Measurements from ENCODE around the gene RBM17.
A peak's percentile ranks its signal among the peaks of the same experiment; 100 is the strongest.
"Not testable (repeated sequence)": the region's sequence is repeated elsewhere in the genome, so short reads cannot be mapped to it uniquely, and the experiment has no call there.

The RBM17 gene

DNA sequence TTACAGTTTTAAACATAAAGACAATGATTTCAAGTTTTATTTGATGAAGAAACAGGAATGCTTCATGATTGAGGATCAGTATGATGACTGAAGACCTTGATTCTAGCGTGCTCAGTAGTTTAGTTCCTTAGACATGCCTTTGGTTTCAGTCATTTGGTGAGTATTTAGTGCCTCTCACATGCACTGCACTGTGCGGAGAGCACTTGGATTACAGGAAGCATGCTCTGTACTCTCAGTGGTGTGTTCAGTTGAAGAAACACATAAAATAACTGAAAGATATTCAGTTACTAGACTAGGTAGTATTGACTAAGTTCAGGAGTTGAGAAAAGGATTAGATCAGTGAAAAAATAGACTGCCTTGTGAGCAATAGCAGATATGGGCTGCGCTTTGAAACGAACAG, 25.5 kb downstream of the RBM17 start:
- no peak for DNase-seq

DNA sequence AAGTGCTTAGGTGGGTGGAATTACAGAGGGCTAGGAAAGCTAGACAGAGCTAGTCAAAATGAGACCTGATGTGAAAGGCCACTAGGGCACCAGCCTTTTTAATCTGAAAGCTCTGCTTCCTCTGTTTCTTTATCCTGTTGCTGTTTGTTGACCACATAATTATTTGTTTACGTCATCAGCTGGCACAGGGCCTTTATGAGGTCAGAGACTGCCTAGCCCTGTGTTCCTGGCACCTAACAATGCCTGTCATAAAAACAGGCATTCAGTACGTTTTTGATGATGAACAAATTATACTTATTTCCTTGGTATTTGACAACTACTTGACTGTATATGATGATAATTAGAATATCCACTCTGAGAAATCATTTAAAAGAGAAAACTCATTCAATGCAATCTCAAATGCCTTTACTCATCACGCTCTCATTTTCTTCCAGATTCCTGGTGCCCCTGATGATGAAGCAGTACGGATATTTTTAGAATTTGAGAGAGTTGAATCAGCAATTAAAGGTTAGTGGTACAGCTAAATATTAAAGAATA, 26.0 kb downstream of the RBM17 start:
- no peak for DNase-seq

DNA sequence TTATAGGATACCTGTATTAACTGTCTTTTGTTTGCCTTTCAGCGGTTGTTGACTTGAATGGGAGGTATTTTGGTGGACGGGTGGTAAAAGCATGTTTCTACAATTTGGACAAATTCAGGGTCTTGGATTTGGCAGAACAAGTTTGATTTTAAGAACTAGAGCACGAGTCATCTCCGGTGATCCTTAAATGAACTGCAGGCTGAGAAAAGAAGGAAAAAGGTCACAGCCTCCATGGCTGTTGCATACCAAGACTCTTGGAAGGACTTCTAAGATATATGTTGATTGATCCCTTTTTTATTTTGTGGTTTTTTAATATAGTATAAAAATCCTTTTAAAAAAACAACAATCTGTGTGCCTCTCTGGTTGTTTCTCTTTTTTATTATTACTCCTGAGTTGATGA, 26.6 kb downstream of the RBM17 start:
- DNase-seq, result no peak

DNA sequence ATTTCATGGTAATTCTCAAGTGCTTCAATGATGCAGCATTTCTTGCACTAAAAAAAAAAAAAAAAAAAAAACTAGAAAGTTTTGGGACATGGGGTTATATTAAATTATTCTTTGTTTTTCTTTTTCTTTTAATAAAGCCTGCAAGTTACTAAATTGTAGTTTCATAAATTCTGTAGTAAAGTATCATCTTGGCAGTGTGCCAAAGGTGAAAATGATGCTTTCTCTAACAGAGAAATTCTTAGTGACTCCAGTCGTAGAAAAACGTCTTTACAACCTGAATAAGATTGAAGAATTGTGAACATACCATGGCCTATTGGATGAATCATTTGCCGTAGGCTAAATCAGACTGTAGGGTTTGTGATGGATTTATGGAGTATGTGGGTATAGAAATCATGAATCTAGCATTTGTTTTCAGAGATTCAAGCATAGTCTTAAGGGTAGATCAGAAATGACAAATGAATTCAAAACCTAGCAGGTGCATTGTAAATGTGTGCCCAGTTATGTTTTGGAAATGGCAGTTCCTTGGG, 27.1 kb downstream of the RBM17 start:
- DNase-seq, result no peak

DNA sequence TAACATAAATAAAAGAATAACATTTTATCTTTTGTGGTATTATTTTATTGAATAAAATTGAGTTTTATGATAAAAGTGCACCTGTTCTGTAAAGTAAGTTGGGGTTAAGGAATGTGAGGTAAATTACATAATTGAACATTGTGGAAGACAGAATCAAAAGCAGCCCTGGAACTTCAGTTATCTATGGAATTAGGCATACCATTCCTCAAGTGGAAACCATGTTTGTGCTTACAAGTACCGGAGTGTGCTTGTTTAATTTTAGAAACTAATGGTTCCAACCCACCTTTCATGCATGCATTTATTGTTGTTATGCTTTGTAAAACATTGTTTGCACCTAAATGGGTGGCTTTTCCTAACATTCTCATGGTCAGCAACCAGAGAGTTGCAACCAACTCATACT, 28.0 kb downstream of the RBM17 start:
- DNase-seq, result no peak

DNA sequence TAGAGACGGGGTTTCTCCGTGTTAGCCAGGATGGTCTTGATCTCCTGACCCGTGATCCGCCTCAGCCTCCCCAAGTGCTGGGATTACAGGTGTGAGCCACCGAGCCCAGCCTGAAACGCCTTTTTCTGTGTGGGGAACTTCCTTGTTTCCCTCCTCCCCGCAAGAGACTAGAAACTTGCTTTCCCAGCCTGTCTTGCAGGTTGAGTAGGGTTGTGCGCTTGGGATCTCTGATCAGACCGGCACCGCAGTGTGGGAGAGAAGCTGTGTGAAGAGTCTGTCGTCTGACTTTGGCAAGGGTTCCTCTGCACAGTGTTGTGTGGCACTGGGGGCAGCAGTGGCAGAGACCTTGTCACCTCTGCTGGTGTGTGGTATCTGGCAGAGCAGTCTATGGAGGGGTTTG, 28.9 kb downstream of the RBM17 start:
- DNase-seq, result no peak

DNA sequence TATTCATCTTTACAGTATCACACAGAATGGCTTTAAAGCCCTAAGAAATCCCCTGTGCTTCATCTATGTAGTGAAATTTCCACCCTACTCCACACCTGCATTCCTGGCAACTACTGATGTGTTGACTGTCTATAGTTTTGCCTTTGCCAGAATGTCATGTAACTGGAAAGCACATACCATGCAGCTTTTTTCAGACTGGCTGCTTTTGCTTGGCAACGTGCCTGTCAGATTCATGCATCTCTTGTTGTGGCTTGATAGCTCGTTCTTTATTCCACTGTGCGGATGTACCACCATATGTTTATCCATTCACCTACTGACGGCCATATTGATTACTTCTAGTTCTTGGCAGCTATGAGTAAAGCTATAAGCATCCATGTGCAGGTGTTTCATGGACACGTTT, 30.6 kb downstream of the RBM17 start:
- DNase-seq, result peak; percentile 24

DNA sequence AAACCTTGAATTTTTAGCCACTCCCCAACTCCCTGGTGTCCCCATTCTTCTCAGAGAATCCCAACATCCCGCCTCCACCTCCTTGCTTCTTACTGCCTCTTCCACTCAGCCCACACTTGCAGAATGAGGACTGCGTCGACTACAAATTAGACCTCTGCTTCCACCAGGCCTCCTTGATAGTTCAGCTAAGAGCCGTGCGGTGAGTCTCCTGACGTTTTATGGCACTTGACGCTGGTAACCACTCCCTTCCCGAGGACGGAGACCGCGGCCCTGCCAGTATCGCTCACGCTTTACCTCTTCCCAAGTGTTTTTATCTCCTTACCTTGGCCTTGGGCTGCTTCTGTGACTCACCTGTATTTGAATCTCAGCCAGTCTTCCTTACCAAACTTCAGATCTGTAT, 31.1 kb downstream of the RBM17 start:
- no peak for DNase-seq

DNA sequence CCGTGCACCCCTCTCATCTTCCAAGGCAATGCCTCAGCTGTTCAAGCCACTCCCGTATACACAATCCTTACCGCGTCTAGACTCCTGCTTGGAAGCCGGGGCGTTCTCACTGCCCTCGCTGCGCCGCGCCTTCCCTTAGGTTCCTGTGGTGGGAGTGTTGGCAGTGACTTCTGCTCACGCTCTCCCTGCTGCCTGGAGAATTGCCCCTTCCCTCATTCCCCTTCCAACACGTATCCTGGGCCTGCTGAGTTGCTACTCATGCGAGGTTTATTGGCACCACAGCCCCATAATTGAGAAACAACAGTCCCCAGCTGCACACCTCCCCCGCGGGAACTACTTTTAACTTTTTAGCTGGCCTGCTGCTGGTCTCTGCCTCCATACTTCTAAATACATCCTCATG, 31.9 kb downstream of the RBM17 start:
- DNase-seq, result no peak

DNA sequence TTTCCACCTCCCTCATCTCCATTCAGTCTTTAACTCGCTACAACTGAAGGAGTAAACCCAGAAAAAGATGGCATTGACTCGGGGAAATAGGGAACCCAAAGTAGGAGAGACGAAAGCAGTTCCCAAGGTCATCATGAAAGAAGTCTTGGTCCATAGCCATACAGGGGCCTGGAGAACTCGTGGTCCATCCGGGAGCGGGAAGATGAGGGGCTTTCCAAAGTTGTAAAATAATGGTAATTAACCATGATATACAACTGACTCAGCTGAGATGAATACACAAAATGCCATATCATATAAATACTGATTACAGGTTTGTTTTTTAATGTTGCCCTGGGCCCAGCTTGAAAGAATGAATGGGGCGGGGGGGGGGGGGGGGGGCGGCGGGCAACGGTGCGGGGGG, 32.3 kb downstream of the RBM17 start:
- DNase-seq, result no peak

DNA sequence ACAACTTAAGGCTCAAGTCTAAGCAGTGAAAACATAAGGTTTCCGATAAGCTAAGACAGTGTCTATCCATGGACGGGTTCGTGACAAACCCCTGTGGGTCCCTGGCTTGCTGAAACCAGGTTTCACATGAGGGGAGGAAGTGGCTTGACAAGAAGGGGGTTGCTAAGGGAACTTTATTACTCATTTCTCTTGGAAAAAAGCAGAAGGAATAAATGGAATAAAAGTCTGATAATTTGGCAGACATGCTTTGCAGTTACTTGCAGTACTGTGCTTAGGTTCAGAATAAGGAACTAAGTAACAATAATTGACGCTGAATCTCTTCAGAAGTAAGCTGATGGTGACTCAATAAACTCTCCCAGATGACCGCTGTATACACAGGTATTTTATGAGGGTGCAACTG, 34.7 kb downstream of the RBM17 start:
- DNase-seq, result no peak

DNA sequence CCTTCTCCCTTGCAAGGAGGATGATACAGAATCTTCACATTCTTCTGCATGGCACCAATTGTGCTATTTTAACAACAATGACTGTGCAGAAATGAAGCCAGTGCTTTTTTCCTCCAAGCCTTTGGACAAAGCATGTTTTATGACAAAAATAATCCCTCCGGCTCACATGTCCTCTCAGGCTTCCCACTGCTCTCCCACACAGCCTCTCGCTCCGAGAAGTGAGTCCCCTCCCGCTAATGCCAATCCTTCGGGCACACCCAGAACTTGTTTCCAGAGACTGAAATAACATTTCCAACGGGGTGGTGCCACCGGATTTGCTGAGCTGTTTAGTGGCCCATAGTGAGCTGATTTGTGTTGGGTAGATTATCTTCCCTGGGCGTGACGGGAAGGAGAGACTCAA, 35.8 kb downstream of the RBM17 start:
- DNase-seq, result no peak

DNA sequence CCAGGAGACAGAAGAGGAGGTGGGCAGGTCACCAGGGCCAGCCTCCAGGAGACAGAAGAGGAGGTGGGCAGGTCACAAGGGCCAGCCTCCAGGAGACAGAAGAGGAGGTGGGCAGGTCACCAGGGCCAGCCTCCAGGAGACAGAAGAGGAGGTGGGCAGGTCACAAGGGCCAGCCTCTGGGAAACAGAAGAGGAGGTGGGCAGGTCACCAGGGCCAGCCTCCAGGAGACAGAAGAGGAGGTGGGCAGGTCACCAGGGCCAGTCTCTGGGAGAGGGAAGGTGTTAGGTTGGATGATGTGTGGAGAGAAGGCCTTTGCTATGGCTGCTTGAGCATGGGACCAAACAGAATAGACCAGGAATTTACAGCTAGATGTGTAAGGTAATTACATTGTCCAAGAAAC, 38.6 kb downstream of the RBM17 start:
- not testable (repeated sequence) for DNase-seq

DNA sequence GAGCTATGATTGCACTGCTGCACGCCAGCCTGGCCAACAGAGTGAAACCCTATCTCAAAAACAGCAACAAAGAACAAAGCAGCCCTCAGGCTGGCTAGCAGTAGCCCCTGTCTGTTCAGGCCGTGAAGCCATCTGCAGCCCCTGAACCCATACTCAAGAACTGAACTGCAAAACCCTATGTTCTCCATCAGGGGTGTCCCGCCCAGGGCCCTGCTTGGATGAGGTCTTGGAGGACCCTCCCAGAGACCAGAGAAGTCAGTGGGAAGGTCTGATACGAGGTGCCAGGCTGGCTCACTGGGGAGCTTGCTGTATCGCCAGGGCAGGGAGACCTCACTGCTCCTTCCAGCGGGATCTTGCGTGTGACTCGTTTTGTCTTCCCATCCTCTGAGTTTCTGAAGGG, 39.3 kb downstream of the RBM17 start:
- no peak for DNase-seq

DNA sequence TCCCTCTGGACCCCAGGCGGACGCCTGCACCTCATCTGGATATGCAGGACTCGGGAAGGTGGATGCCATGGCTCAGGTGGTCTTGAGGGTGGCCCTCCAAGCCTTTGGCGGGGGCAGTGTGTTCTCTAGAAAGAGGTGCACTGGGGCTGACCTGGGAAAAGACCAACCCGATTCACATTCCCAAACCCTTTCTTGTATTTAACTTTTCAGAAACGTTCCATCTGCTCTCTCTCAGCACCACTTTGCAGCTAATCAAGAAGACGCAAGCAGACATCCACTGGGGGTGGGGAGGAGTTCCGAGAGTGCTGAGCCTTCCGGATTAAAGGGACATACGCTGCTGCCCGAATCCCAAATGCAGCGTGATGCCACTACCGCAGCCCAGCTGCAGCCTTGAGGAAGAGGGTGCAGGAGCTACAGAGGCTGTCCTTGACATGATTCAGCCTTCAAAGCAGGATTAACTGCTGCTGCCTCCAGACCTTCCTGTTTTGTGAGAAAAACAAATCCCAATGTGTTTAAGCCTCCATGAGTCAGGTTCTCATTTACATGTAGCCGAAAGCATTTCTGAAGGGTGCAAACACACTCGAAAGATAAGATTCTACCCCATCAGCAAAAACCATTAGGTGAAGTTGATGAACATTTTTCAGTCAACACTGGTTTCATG, 39.9 kb downstream of the RBM17 start:
- no peak for DNase-seq

DNA sequence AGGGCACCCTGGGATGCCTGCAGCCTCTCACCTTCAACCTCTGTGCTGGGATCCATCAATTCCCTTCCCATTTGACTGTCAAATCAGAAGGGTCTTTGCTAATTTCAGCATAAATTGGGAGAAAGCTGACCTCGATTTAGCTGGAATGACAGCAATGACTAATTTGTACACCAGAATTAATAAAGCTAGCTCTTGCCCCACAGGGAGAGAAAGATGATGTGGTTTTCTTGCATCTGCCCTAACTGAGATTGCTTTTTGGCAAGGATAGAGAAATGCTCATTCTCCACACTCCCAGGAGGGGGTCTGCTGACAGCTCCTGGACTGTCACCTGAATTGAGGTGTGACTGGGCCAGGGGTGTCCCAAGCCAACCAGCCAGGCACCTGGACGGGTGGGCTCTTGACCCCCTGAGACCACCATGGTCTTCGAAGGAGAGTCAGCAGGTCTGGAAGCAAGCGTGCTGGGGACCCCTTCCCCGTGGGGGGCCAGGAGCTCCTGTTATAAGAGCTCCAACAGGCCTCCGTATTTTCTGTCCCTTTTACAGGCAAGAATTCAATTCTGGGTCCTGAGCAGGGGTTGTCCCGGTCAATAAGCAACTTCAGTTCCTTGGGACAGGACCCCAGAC, 42.1 kb downstream of the RBM17 start:
- DNase-seq, result no peak

DNA sequence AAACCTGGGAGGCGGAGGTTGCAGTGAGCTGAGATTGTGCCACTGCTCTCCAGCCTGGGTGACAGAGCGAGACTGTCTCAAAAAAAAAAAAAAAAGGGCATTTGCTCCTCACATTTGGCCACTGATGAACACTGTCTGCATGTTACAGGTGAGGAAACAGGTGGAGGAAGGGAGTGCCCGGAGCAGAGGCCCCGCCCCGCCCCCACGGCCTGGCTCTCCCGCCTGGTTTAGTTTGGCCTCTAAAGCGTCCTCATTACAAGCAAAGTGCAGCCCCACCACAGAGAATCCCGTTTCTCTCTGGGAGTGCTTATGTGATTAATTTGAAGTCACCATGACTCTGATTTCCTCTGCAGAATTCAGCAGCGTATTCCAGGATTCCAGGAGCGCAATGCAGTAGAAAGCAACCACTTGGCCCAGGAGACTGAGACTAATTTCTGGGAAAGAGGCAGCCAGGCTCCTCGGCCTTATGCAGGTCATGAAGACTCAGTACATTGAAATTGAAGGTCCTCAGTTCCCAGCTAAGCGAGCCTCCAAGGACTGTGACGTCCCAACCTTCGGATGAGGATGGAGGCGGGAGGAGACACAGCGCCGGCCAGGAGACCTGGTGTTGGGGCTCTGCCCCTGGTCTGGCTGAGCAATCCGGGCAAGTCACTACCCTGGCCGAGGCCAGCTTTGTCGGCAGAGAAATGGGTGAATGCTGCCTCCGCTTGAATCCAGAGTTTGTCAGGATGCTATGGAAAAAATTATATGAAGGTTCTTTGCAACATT, 44.7 kb downstream of the RBM17 start:
- DNase-seq, result no peak

DNA sequence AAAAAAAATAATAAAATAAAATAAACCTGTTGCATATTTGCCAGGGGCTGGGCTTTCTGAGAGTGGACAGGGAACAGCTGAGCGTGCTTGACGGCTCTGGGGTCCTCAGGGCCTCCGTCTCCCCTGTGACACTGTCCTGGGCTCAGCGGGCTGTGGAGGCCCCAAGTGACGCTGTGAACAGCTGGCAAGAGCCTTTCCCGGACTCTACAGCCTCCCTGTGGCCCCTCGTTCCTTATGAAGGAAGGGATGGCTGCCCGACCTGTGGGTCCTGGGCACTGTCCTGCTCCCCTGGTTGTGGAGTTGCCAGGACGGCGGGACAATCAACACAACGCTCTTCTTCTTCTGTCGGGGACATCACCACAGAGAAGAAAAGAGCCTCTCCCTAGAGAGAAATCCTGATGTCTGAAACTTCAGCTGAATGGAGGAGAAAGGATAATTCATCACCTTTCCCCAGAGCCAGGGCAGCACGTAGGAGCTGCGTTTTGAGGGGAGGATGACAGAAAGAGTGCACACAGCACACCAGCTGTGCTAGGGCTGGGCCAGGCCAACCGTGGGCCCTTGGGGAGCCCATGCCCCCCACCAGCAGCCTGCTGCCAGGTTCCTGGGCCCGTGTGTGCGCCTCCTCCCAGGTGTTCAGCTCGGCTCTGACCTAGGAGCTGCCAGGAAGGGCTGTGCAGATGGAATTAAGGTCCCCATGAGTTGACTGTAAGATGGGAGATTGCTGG, 45.4 kb downstream of the RBM17 start:
- no peak for DNase-seq

DNA sequence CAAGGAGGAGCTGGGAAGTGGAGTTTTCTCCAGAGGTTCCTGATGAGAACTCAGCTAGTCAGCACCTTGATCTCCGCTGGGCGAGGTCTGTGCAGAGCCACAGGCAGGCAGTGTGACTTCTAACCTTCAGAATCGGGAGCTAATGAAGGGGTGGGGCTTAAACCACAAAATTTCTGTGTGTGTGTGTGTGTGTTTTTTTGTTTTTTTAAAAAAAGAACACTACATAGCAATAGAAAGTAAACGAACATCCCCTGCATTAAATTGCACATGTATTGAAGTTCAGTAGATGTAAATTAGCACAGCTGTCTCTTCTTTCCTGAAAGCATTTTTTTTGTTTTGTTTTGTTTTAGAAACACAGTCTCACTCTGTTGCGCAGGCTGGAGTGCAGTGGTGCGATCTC, 46.2 kb downstream of the RBM17 start:
- no peak for DNase-seq

DNA sequence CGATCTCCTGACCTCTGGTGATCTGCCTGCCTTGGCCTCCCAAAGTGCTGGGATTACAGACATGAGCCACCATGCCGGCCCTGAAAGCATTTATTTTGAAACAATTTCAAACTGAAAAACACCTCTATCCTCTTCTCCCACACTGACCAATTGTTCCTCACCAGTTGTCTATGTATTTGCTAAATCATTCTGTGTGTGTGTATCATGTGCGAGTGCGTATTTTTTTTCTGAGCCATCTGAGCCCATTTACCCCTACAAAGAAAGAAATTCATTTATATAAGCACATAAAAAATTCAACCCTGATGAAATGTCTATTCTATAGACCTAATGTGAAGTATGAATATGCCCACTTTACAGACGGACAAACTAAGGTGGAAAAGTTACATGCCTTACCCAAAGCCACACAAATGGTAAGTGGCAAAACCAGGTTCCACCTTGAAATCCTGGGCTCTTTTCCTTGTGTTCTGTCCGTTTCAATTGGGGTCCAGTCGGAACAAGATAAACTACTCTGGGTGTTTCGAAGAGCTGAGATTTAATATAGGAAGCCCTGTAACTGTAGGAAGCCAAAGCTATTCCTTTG, 46.8 kb downstream of the RBM17 start:
- DNase-seq, result no peak

DNA sequence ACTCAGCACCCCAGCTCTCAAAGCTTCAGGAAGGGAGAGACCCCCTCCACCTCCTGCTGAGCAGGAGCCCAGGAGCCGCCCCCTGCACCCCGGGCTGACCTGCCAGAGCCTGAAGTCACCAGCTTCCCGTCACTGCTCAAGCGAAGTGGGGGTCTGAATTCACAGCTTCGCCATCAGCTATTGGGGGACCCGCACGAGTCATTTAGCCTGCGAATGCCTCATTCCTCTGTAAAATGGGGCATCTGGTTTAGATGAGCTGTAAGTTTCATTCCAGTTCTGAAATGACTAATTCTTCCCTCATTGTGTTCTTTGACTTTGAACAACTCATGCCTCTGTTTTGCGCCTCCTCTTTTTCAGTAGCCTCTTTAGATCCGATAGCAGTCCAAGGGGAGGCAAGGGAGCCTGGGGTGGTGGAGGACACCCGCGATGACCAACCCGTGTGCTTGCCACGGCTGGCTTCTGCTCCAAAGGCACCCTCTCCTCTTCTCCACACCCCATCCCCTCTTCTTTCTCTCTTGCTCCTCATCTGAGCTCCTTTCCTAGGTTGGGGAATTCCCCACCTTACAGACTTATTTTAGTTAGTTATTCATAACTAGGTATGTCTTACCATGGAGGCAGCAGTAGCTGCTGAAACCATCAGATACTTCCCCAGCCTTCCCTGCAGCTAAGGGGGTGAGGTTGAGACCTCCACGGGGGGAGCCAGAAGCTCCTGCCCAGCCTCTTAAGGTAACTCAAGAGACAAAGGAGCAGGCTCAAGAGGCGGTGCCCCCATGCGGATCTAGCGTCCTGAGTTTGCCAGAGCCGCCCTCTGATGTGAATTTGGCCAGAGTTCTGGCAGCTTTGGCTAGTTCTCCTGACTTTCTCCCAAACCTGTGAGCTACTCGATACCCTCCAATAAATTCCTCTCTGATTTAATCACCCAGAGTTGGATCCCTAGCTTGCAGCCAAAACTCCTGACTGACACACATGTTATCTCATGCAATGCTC, 47.7 kb downstream of the RBM17 start:
- DNase-seq, result no peak

DNA sequence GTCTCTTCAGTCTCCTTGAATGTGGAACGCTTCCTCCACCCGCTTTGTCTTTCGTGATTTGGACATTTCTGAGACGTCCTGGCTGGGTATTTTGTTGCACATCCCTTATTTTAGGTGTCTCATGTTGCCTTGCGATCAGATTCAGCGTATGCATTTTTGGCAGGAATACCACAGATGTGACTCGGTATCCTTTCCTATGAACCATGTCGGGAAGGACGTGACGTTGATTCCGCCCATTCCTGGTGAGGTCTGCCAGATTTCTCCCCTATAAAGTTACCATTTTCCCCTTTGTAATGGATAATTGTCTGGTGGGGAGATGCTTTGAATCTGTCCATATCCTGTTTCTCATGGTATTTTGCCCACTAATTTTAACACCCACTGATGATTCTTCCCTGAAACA, 49.6 kb downstream of the RBM17 start:
- DNase-seq, result no peak
